B cell (primary cell): Measurements from ENCODE around the gene SPTBN1. TPM values are rescaled to one million over a fixed set of nuclear protein-coding genes. Genes with fewer than 3 reads are reported as not detected.

Experiments used
- ATAC-seq: fragments of 200-7000 bp; cut with Tn5 transposase; one replicate; pipeline ENCODE4 v1.10.0; 2021; ENCODE audit warnings: low read depth, mild to moderate bottlenecking, moderate number of reproducible peaks, moderate library complexity
- CTCF ChIA-PET: fragments of 350-600 bp; sonication (Branson Sonifier 250); formaldehyde crosslinking; loops from one replicate; lab custom pipeline; 2021; ENCODE audit warnings: antibody characterized with exemption, inconsistent platforms; lab: Charles Lee
- POLR2A ChIA-PET: fragments of 350-600 bp; sonication (Branson Sonifier 250); formaldehyde crosslinking; loops from one replicate; lab custom pipeline; 2021; ENCODE audit warnings: antibody characterized with exemption; lab: Charles Lee
- DNase-seq: peaks from one replicate; pipeline ENCODE4 v3.0.0; 2013
- H2AFZ ChIP-seq: 2 replicates; pipeline ENCODE4 v1.6.1; 2012; ENCODE audit warnings: mild to moderate bottlenecking, low read depth, low read length; ENCODE audit not compliant: insufficient read depth, poor library complexity, severe bottlenecking
- H3K27ac ChIP-seq, 2 donors: 1 replicate in 1 of 2; 2 replicates in 1 of 2; pipeline ENCODE4 v1.5.1; 2012 to 2013; ENCODE audit warnings: low read length in 2 of 2, mild to moderate bottlenecking in 2 of 2, moderate library complexity in 1 of 2
- H3K27me3 ChIP-seq, 4 experiments: fragments of 200-600 bp in 1 of 4; sonication (generic) in 1 of 4; replicated peaks in 1 of 4; 1 replicate in 2 of 4; 2 replicates in 2 of 4; pipeline versions ENCODE4 v1.6.1 to v1.7.0; 2013 to 2016; ENCODE audit warnings: low read length in 3 of 4, mild to moderate bottlenecking in 2 of 4, mixed read lengths in 1 of 4, moderate library complexity in 1 of 4; ENCODE audit not compliant: insufficient read depth in 4 of 4, control insufficient read depth in 3 of 4; ENCODE audit errors: control extremely low read depth in 1 of 4
- H3K36me3 ChIP-seq, 2 experiments: replicated peaks in 1 of 2; 1 replicate in 1 of 2; 2 replicates in 1 of 2; pipeline versions ENCODE4 v1.6.1 to v1.7.1; 2013; ENCODE audit warnings: low read length in 1 of 2; ENCODE audit not compliant: insufficient read depth in 2 of 2, control insufficient read depth in 1 of 2; ENCODE audit errors: control extremely low read depth in 1 of 2, extremely low read depth in 1 of 2
- H3K4me1 ChIP-seq, 2 donors: fragments of 200-600 bp in 1 of 2; sonication (generic) in 1 of 2; 1 replicate in 1 of 2; 2 replicates in 1 of 2; pipeline versions ENCODE4 v1.5.1 to v1.6.1; 2013 to 2017; ENCODE audit warnings: low read length in 2 of 2; ENCODE audit not compliant: control insufficient read depth in 2 of 2, insufficient read depth in 2 of 2
- H3K4me2 ChIP-seq: replicated peaks from 2 replicates; pipeline ENCODE3; 2012; ENCODE audit warnings: mild to moderate bottlenecking, low read depth, low read length; ENCODE audit not compliant: poor library complexity, severe bottlenecking
- H3K4me3 ChIP-seq, 5 experiments: fragments of 200-600 bp in 1 of 5; sonication (generic) in 1 of 5; 1 replicate in 3 of 5; 2 replicates in 2 of 5; pipeline versions ENCODE4 v1.5.1 to v1.7.0; 2011 to 2016; ENCODE audit warnings: low read length in 4 of 5, mild to moderate bottlenecking in 4 of 5, low read depth in 2 of 5, control low read depth in 1 of 5, moderate library complexity in 1 of 5; ENCODE audit not compliant: insufficient read depth in 1 of 5; ENCODE audit errors: control extremely low read depth in 1 of 5, extremely low read depth in 1 of 5
- H3K79me2 ChIP-seq: fragments of 200-600 bp; sonication (generic); one replicate; pipeline ENCODE4 v1.6.0; 2016; ENCODE audit warnings: low read length; ENCODE audit not compliant: control insufficient read depth, insufficient read depth
- H3K9ac ChIP-seq: fragments of 200-600 bp; sonication (generic); 2 replicates; pipeline ENCODE4 v1.6.1; 2017; ENCODE audit warnings: mild to moderate bottlenecking, low read length, moderate library complexity
- H3K9me3 ChIP-seq, 3 donors: one replicate each; pipeline versions ENCODE4 v1.6.1 to v1.7.1; 2013; ENCODE audit warnings: low read length in 2 of 3; ENCODE audit not compliant: control insufficient read depth in 2 of 3, insufficient read depth in 1 of 3; ENCODE audit errors: control extremely low read depth in 1 of 3
- H4K20me1 ChIP-seq: 2 replicates; pipeline ENCODE4 v1.6.0; 2012; ENCODE audit warnings: mild to moderate bottlenecking, low read length; ENCODE audit not compliant: insufficient read depth, control insufficient read depth, poor library complexity, severe bottlenecking
- H3K27ac Mint-ChIP-seq: one replicate; pipeline ENCODE4 v1.8.0; 2021; ENCODE audit warnings: mixed read lengths
- H3K27me3 Mint-ChIP-seq: one replicate; pipeline ENCODE4 v1.8.0; 2021; ENCODE audit warnings: mixed read lengths
- H3K4me1 Mint-ChIP-seq: one replicate; pipeline ENCODE4 v1.8.0; 2021; ENCODE audit warnings: mixed read lengths
- H3K4me3 Mint-ChIP-seq: one replicate; pipeline ENCODE4 v1.8.0; 2021; ENCODE audit warnings: mixed read lengths
- H3K9me3 Mint-ChIP-seq: one replicate; pipeline ENCODE4 v1.8.0; 2022; ENCODE audit warnings: mixed read lengths; ENCODE audit not compliant: insufficient read depth
- EZH2 ChIP-seq: IDR thresholded peaks from 2 replicates; pipeline ENCODE4 v1.6.1; 2012; ENCODE audit warnings: borderline replicate concordance, low read depth, mild to moderate bottlenecking, moderate library complexity, low read length; ENCODE audit not compliant: insufficient read depth, poor library complexity, severe bottlenecking
- WGBS: methylation state at CpG from one replicate; pipeline ENCODE4 v1.1.5; 2013; ENCODE audit warnings: missing lambda C conversion rate; ENCODE audit not compliant: insufficient coverage; 5-methylcytosine and 5-hydroxymethylcytosine counted together
- intact Hi-C: fragments of 100-400 bp; cut with micrococcal nuclease; formaldehyde crosslinking; loops from one replicate; pipeline ENCODE4 v1.10.0; 2022
- polyA plus RNA-seq: library from polyadenylated mRNA; depleted of rRNA; stranded (reverse); fragments of >200 nt; gene quantifications from 2 replicates; pipeline ENCODE4 v1.2.3, GENCODE V29; 2012
- total RNA-seq, 2 donors: library from RNA; stranded (reverse); fragments of 120-200 nt in 1 of 2; gene quantifications; 1 replicate in 1 of 2; 2 replicates in 1 of 2; pipeline versions ENCODE4 v1.2.3 to v1.2.4, GENCODE V29; 2013 to 2022
- TF ChIP-seq, protein P1 (sequence below): fragments of 200-600 bp; IDR thresholded peaks from one replicate; pipeline ENCODE4 v1.8.0; 2022; ENCODE audit warnings: antibody characterized with exemption, mild to moderate bottlenecking

SPTBN1 gene
- total and polyA plus RNA-seq, 2 donors (not counting 1 experiment from before 2014, with no cell fraction given) = 43.7 to 144 TPM

DNA sequence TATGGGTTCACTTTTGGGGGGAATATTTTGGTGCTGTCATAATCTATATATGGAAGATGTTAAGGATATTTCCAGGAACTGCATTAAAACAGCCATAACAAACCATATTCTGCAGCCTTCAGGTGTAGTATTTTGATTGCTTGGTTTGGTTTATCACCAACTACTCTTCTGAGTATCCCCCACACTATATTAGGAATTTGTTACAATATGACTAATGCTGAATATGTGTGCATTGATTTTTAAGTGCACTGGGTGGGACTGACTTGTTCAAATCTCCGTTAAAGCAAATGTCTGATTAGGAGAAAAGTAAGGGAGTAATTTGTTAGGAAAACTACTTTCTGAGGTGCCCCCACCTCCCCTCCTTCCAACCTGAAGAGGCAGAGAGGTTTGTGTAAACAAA lies 47.7 kb downstream of the SPTBN1 start:
- no peak for DNase-seq
- ChIA-PET CTCF (interaction anchor here (0.9 to 4.0 kb wide), 4 partner anchors 17 to 400 kb away, joined by 3 to 27 read pairs (median 11); no protein-coding TSS in a partner anchor), POLR2A (no interaction called here)
- no CpG with 5 or more reads among the region's 1 CpG for WGBS
- peaks cover 0 to 4% (median 0%) of the 10 kb centered on the region in 3 donors for H3K9me3 ChIP-seq
- TF ChIP-seq, protein P1, sequence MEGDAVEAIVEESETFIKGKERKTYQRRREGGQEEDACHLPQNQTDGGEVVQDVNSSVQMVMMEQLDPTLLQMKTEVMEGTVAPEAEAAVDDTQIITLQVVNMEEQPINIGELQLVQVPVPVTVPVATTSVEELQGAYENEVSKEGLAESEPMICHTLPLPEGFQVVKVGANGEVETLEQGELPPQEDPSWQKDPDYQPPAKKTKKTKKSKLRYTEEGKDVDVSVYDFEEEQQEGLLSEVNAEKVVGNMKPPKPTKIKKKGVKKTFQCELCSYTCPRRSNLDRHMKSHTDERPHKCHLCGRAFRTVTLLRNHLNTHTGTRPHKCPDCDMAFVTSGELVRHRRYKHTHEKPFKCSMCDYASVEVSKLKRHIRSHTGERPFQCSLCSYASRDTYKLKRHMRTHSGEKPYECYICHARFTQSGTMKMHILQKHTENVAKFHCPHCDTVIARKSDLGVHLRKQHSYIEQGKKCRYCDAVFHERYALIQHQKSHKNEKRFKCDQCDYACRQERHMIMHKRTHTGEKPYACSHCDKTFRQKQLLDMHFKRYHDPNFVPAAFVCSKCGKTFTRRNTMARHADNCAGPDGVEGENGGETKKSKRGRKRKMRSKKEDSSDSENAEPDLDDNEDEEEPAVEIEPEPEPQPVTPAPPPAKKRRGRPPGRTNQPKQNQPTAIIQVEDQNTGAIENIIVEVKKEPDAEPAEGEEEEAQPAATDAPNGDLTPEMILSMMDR = no peak
- no peak for TF ChIP-seq EZH2
- Mint-ChIP-seq H3K4me1 (no peaks in the 10 kb centered on the region), H3K4me3 (no peak overlapping the region), H3K9me3 (no peaks in the 10 kb centered on the region), H3K27ac (no peak overlapping the region), H3K27me3 (no peaks in the 10 kb centered on the region)
- no peak overlapping the region for H3K4me3 ChIP-seq
- ATAC-seq = no peak
- no peaks in the 10 kb centered on the region for H3K79me2 ChIP-seq
- H4K20me1 ChIP-seq = no peaks in the 10 kb centered on the region
- intact Hi-C loops = loop anchor here (1.0 kb wide), 1 partner anchor 397 kb away; no protein-coding TSS in a partner anchor
- no peak overlapping the region for H3K27ac ChIP-seq
- H3K4me1 ChIP-seq = no peaks in the 10 kb centered on the region
- no peak overlapping the region for H3K4me2 ChIP-seq
- no peaks in the 10 kb centered on the region for H3K36me3 ChIP-seq
- no peak overlapping the region for H3K9ac ChIP-seq
- no peaks in the 10 kb centered on the region for H3K27me3 ChIP-seq
- no peak overlapping the region for H2AFZ ChIP-seq

DNA sequence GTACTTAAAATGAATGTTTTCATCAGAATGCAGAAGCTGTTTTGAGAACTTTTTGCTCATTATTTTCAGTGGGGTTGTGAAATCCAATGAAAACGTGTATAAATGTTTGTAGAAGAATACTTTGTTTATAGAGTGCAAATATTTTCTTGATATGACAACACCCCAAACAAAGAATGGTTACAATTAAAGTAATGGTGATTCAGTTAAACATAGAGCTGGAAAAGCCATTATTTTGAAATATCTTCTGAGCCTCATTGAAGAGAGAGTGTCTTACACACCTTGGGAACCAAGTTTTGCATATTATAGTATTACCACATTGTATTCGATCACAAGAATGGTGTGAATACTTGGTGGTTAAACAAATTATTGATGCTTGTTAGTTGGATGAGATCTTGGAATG lies 48.7 kb downstream of the SPTBN1 start:
- no peaks in the 10 kb centered on the region for H3K27me3 ChIP-seq
- WGBS = no CpG with 5 or more reads among the region's 2 CpGs

More for the DNA sequence above, 48.7 kb downstream of the SPTBN1 start:
- H2AFZ ChIP-seq = no peak overlapping the region
- TF ChIP-seq EZH2 = no peak
- TF ChIP-seq, protein P1 = no peak
- H3K9me3 ChIP-seq = peaks cover 0 to 4% (median 0%) of the 10 kb centered on the region in 3 donors
- no peak overlapping the region for H3K4me3 ChIP-seq
- H3K36me3 ChIP-seq = no peaks in the 10 kb centered on the region
- CTCF ChIA-PET = interaction anchor here (0.9 to 4.0 kb wide), 2 partner anchors 16 to 397 kb away, joined by 4 to 18 read pairs; no protein-coding TSS in a partner anchor
- no peaks in the 10 kb centered on the region for H3K4me1 Mint-ChIP-seq
- H3K9ac ChIP-seq = no peak overlapping the region
- no peaks in the 10 kb centered on the region for H3K4me1 ChIP-seq
- H3K4me2 ChIP-seq = no peak overlapping the region
- H3K4me3 Mint-ChIP-seq = no peak overlapping the region
- intact Hi-C loops = no loop called here
- no peaks in the 10 kb centered on the region for H4K20me1 ChIP-seq
- no peaks in the 10 kb centered on the region for H3K27me3 Mint-ChIP-seq
- no peaks in the 10 kb centered on the region for H3K9me3 Mint-ChIP-seq
- no peak overlapping the region for H3K27ac ChIP-seq
- DNase-seq = no peak
- H3K79me2 ChIP-seq = no peaks in the 10 kb centered on the region
- ATAC-seq = no peak
- H3K27ac Mint-ChIP-seq = no peak overlapping the region
- POLR2A ChIA-PET = no interaction called here
